SK-N-SH (cell line): ENCODE results near the gene P4HA1.

Experiments
- CHD2 ChIP-seq: fragments of 150-350 bp; IDR thresholded peaks from 2 replicates; pipeline ENCODE4 v1.6.1; 2018; ENCODE audit warnings: low read length; ENCODE audit not compliant: partially characterized antibody
- TAF1 ChIP-seq: IDR thresholded peaks from 2 replicates; pipeline ENCODE4 v1.6.1; 2012; ENCODE audit warnings: low read depth, mild to moderate bottlenecking, low read length, moderate library complexity, borderline replicate concordance
- TF ChIP-seq, protein P1 (sequence below): IDR thresholded peaks from 2 replicates; pipeline ENCODE4; 2012
- TF ChIP-seq, protein P2 (sequence below): fragments of 200-600 bp; sonication (generic); IDR thresholded peaks from 2 replicates; pipeline ENCODE4 v1.6.1; 2017; ENCODE audit warnings: antibody characterized with exemption, mild to moderate bottlenecking, moderate library complexity

DNA sequence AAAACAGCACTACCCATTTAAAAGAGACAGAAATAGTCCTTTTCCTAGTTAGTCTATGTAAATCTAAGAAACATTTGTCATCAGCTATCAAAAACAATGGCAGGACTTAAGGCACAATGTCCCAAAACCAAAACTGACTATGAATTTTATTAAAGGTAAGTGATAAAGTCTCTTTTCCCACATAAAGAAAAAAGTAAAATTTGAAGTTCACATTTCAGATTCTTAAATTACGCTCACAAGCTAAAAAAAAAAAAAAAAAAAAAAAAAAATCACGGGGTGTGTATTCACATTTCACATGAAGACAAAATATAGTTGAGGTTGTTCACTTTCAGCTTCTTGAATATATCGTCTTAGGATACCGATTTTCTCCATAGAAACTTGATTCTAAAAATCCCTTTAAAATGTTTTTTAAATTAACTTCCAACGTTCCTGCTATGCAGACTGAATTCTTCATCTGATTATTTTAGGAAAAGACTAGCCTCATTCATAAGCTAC lies 1.6 kb downstream of the P4HA1 start:
- TF ChIP-seq, protein P1, sequence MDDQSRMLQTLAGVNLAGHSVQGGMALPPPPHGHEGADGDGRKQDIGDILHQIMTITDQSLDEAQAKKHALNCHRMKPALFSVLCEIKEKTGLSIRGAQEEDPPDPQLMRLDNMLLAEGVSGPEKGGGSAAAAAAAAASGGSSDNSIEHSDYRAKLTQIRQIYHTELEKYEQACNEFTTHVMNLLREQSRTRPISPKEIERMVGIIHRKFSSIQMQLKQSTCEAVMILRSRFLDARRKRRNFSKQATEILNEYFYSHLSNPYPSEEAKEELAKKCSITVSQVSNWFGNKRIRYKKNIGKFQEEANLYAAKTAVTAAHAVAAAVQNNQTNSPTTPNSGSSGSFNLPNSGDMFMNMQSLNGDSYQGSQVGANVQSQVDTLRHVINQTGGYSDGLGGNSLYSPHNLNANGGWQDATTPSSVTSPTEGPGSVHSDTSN = no peak
- TF ChIP-seq CHD2 = no peak
- TF ChIP-seq, protein P2, sequence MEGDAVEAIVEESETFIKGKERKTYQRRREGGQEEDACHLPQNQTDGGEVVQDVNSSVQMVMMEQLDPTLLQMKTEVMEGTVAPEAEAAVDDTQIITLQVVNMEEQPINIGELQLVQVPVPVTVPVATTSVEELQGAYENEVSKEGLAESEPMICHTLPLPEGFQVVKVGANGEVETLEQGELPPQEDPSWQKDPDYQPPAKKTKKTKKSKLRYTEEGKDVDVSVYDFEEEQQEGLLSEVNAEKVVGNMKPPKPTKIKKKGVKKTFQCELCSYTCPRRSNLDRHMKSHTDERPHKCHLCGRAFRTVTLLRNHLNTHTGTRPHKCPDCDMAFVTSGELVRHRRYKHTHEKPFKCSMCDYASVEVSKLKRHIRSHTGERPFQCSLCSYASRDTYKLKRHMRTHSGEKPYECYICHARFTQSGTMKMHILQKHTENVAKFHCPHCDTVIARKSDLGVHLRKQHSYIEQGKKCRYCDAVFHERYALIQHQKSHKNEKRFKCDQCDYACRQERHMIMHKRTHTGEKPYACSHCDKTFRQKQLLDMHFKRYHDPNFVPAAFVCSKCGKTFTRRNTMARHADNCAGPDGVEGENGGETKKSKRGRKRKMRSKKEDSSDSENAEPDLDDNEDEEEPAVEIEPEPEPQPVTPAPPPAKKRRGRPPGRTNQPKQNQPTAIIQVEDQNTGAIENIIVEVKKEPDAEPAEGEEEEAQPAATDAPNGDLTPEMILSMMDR = no peak
- no peak for TF ChIP-seq TAF1
